HG03342 (cell line): ENCODE results near the gene LRP1.

Experiments used
- ATAC-seq: cut with Tn5 transposase; IDR thresholded peaks from one replicate; pipeline ENCODE4 v1.9.1; 2021; ENCODE audit warnings: mild to moderate bottlenecking, moderate library complexity; ENCODE audit not compliant: unreplicated experiment

Gene LRP1

DNA sequence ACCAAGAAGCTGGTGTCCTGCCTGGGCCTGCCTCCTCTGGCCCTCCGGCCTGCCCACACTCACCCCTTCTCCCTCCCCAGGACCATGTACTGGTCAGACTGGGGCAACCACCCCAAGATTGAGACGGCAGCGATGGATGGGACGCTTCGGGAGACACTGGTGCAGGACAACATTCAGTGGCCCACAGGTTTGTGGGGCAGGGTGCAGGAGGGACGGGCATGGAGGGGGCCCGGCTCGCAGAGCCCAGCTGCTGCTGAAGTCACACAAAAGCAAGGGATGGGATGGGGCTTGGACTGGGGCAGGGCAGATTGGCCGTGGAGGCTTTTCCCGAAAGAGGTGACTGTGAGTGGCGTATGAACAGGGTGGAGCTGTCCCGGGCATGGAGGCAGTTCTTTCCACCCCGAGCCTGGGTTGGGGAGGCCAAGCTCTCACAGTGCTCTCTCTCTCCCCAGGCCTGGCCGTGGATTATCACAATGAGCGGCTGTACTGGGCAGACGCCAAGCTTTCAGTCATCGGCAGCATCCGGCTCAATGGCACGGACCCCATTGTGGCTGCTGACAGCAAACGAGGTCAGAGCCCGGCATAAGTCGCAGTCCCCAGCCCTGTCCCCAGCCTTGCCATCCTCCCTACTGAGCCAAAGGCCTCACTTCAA lies 80.5 kb downstream of the LRP1 start:
- ATAC-seq = no peak

DNA sequence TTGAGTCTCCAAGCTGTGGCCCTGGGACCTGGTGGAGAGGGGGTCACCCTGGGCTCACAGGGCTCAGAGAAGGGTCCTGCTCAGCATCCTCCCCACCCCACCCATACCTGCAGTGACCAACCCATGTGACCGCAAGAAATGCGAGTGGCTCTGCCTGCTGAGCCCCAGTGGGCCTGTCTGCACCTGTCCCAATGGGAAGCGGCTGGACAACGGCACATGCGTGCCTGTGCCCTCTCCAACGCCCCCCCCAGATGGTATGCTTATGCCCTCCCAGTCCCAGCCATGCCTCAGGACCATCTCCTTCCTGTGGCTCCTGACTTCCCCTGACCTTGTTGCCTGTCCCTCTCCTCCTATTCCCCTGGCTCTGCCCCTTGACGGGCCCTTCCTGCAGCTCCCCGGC lies 81.6 kb downstream of the LRP1 start:
- no peak for ATAC-seq

DNA sequence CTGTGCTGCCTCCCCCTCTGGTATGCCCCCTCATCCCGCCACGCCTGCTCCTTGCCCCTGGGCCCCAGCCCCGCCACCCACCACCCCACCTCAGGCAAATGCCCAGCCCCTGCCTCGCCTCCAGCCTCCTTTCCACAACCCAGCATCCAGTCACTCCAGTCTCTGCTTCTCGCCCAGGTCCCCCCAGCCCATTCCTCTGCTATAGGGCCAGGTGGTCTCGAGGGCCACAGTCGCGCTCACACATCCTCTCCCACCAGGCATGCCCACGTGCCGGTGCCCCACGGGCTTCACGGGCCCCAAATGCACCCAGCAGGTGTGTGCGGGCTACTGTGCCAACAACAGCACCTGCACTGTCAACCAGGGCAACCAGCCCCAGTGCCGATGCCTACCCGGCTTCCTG lies 82.2 kb downstream of the LRP1 start:
- no peak for ATAC-seq

DNA sequence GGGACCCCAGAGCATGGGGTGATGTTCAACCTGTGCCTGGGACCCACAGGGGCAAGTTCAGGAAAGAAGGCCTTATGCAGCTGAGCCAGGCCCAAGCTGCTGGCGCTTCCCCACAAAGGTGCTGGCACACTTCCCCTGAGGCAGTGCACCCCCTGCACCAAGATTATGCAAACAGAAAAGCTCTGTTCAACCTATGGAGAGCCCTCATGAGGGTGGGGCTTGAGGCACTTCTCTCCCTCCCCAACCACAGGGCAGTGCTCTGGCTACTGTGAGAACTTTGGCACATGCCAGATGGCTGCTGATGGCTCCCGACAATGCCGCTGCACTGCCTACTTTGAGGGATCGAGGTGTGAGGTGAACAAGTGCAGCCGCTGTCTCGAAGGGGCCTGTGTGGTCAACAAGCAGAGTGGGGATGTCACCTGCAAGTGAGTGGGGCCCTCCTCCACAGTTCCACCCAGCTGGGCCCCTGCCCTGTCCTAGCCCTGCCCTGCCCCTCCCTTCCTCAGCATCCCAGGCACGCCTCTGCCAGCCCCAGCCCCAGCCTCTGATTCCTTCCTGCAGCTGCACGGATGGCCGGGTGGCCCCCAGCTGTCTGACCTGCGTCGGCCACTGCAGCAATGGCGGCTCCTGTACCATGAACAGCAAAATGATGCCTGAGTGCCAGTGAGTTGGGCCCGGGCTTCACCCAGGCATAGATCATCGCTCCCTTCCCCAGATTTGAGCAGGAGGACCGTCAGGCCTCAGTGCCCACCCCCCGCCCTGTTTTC lies 82.8 kb downstream of the LRP1 start:
- no peak for ATAC-seq

DNA sequence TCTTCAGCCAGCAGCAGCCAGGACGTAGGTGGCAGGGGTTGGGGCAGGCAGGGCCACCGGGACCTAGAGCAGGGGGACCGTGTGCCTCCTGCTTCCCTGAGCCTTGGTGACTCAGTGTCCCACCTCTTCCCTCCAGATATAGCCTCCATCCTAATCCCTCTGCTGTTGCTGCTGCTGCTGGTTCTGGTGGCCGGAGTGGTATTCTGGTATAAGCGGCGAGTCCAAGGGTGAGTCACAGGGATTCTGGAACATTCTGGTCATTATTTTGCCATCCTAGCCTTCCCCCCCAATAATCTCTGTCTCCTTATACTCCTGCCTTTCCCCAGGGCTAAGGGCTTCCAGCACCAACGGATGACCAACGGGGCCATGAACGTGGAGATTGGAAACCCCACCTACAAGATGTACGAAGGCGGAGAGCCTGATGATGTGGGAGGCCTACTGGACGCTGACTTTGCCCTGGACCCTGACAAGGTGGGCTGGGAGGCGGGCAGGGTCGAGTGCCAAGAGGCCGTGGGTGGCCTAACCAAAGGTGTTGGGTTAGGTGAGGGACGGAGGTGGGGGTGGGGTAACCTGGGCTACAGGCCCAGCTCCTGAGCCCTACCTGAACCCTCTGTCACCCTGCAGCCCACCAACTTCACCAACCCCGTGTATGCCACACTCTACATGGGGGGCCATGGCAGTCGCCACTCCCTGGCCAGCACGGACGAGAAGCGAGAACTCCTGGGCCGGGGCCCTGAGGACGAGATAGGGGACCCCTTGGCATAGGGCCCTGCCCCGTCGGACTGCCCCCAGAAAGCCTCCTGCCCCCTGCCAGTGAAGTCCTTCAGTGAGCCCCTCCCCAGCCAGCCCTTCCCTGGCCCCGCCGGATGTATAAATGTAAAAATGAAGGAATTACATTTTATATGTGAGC lies 83.8 kb downstream of the LRP1 start:
- no peak for ATAC-seq

DNA sequence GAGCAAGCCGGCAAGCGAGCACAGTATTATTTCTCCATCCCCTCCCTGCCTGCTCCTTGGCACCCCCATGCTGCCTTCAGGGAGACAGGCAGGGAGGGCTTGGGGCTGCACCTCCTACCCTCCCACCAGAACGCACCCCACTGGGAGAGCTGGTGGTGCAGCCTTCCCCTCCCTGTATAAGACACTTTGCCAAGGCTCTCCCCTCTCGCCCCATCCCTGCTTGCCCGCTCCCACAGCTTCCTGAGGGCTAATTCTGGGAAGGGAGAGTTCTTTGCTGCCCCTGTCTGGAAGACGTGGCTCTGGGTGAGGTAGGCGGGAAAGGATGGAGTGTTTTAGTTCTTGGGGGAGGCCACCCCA lies 84.4 kb downstream of the LRP1 start:
- no peak for ATAC-seq

DNA sequence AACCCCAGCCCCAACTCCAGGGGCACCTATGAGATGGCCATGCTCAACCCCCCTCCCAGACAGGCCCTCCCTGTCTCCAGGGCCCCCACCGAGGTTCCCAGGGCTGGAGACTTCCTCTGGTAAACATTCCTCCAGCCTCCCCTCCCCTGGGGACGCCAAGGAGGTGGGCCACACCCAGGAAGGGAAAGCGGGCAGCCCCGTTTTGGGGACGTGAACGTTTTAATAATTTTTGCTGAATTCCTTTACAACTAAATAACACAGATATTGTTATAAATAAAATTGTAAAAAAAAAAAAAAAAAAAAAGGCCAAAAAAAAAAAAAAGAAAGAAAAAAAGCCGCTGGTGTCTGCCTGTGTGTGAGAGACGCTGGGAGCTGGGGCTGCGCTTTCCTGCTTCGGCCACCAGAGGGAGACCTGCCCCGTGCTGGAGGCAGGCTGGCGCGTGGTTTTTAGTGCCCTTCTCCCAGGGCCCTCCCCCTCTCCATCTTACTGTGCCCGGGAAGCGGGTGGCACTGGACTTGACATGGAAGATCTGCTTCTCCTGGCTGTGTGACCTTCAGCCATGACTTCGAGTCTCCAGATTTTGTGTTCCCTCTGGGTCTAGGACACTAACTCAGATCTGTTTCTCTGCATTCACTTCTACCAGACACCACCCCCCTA lies 84.9 kb downstream of the LRP1 start:
- peak; percentile 57 for ATAC-seq

DNA sequence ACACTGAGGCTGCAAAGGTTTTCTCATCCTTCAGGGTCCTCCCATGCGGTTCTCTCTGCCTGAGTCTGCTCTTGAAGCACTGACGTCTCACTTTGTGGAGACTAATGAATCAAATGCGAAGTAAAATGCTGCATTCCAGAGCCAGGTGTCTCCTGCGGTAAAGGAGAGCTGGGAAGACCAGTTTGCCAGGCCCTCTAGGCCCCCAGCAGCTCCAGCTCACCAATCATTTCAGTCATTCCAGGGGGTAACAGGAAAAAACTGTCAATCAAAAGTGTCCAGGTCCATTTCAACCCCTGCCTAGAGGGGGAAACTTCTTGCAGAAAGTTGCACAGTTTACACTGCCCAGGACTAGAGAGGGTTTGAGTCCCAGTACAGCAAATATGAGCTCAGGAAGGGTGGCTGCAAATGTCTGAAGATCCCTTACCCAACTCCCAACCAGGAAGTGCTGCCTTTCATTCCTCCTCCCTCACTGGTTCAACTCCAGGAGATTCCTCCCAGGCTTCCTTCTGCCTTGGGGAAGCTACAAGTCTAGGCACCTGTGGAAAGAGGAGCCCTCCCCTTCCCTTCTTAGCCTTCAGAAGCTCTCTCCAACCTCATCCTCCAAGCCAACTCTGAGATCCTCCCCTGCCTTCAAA lies 85.6 kb downstream of the LRP1 start:
- no peak for ATAC-seq

DNA sequence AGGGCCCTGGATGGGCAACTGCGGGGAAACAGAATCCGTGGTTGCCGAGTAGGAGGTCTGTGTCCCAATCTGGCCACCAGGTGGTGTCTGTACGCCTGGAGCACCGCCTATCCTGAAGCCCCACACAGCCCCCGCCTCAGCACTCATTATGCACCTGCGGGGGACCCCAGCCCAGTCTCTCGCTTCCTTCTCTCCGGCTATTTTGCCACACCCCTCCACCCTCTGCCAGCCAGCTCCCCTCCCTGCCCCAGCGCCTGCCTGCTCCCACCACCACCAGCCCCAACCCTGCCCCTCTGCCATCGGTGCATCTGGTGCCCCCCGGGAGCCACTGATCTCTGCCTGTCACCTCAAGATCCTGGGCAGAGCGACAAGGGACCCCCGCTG lies 86.1 kb downstream of the LRP1 start:
- peak; percentile 47 for ATAC-seq

DNA sequence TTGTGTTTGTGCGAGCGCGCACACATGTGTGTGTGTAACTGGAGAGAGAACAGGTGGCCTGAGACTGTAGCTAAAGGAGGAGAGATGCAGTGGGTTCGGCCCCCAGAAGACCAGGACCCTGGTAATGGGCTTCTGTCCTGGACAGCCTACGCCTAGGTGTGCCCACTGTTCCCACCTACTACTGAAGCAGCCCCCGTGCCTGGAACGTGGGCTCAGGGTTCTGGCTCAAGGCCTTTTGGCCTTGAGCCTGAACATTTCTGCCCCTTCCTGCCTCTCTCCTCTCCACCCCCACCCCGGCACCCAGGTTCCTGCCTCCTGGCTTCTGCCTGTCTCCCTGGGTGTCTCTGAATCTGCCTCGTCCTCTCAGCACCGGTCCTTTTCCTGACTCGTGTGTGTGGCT lies 86.8 kb downstream of the LRP1 start:
- no peak for ATAC-seq

DNA sequence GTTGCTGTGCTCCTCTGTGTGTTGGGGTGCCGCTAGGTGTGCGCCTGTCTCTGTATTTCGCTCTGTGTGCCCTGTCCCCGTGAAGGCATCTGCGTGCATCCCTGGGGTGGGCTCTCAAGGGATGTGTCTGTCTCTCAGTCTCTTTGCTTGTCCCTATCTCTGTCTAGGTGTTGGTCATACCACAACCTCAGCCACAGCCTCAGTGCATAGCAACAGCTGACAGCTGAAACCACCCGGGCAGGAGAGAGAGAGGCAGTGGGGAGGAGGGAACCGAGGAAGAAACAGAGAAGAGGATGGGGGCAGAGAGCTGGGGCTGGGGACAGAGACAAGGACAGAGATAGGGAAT lies 87.4 kb downstream of the LRP1 start:
- peak; percentile 40 for ATAC-seq

DNA sequence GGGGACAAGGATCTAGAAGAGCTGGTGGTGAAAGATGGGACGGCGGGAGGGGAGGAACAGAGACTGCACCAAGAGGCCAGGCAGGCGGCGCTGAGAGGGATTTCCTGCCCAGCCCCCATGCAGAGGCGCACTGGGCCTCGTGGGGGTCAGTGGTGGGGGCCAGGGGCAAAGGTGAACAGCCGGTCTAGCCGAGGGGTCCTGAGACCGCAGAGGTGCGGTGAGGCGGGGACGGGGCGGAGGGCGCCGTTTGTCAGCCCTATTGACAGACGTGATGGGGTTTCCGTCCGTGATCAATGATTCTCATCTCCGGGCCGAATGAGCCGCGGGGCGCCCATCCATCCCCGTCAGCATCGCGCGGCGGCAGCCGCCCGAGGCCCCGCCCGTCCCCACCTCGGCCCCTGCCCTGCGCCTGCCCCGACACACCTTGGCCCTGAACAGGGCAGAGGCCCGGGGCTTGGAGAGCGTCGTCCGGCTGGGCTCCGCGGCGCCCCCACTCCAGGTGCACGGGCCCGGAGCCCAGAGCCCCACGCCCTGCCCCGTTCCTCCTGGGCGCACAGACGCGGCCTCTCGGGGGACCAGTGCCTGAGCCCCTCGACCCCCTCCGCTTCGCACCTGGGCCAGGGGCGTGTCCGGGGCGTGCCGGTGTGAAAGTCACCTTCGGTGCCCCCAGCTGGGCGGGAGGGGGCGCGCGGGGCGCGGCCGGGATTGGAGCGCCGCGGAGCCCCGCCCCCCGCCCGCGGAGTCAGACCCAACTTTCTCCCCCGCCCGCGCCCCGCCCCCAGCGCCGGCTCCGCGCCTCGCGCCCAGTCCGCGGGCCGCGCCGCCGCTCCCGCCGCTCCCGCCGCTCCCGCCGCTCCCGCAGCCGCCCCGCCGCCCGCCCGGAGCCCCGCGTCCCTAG lies 88.0 kb downstream of the LRP1 start, which contains the start of gene NXPH4:
Gene NXPH4 (plus strand): TSS at position 781 of the 898 bp plus-strand sequence. CDS start 176 bp downstream, outside the sequence.
- ATAC-seq = no peak

DNA sequence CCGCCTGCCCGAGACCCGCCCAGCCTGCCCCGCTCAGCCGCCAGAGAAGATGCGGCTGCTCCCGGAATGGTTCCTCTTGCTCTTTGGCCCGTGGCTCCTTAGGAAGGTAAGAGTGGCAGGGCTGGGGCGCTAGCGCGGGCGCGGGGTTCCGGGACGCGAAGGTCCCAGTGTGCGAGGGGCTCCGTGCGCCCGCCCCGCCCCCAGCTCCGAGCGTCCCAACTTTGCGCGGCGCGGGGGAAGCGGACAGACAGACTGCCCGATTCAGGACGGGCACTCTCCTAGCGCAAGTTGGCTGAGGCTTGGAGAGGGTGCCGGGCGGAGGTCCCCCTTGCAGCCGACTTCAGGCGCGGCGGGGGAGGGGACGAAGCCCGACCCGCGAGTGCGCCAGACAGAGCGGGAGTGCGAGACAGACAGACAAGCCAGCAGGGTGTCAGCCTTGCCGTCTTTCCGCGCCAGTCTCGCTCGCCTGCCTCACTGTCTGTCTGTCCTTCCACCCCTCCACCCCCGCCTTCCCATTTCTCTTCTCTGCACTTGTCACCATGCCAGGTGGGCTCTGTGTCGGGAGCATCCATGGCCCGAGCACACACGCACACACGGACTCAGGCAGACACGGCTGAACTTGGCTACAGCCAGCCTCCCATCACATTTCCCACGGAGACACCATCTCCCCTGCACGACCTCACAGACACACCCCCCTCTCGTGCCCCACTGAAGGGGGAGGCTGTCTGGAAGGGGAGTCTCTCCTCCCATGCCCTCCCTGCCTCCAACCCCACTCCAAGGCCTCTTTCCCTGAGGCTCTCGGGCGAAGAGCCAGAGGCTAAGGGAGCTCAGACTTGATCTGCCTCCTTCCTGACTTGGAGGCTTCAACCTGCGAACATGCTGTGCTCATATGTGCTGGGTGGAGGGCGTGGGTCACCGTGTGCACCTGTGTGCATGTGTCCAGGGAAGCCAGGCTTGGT lies 88.9 kb downstream of the LRP1 start:
- ATAC-seq = no peak

DNA sequence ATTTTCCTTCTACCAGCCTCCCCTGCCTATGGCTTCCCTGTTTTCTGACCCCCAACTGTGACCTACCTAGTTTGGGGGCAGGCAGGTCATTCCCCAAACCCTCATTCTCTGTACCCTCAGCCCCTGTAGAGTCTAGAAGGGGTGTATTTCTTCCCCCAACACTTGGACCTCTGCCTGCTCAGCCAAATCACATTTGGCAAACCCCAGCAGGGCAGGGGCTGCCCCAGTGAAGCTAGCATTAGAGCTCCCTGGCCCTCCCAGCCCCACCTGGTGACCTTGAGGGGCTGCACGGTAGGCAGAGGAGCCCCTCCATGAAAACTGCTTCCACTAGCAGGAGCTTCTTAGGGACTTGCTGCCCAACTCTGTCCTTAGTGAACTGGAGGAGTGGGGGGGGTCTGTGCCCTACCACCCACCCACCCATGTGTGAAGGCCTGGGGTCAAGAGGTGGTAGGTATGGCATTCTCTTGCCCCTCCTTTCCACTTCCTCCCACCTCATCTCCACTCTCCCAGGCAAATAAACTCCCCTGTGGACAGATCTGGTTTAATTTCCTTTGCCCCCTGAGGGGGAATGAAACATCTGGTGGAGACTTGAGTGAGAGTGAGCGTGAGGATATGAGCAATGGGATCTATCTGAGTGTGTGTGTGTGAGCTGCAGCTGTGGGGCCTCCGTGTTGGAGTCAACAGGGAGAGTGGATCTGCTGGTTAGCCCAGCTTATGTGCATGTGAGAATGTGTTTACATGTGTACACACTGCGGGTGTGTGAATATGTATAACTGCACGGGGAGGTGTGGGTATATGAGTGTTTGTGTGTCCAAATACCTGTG lies 90.0 kb downstream of the LRP1 start:
- no peak for ATAC-seq

DNA sequence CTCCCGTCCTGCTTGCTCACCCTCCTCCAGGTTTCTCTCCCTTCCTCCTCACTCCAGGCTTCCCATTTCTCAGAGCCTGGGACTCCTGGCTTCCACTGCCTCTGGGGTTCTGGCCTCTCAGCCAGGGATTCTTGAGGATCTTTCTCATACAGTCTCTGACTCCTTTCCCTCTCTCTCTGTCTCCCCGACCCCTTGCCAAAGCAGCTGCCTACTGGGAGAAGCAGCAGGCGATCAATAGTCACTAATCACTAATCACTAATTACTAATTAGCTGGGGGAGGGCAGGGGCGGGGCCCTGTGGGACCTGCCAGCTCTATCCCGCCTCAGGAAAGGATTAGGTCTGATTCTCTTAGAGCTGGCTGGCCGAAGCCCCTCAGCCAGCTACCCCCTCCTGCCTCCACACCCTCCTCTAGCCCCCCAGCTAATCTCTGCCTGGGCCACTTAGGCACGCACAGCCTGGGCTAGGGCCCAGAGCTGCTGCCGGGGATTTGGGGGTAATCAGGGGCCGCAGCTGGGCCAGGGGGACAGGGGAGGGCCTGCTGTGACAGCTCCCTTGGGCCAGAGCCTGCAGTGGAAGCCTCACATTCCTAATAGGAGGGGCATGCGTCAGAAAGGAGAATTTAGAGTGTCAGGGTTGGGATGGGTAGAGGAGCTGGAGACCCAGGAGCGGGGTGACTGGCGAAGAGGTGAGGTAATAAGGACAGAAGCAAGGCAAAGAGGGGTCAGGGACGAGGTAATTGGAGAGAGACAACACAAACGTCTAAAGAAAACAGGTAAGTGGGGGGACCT lies 91.1 kb downstream of the LRP1 start:
- no peak for ATAC-seq

DNA sequence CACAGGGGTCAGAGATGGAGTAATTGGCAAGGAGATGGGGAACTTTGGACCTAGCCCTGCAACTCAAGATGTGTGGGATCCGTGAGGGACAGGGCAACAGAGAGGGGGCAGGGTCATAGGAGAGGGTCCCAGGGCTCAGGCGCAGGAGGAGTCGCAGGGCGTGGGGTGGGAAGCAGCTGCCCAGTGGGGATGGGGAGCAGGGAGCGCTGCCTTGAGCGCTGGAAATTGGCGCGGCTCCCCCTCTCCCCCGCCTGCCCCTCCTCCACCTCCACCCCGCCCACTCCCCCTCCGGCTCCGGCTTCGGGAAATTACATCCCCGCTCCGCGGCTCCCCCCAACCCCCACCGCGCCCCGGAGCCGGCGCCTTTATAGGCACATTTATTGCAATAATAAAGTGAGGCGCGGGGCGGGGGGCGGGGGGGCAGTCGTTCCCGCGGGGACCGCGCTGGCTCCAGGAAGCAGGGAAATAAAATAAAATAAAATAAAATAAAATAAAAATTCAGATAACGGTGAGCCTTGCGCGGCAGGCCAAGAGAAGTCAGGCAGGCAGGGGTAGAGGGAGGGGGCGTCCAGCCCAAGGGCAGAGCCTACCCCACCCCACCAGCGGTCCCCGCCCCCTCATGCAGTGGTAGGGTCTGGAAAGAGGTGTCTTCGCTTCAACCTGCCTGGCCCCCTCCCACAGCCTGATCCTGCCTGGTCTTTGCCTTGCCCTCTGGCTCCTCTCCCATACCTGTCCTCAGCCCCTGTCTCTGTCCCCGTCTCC lies 91.9 kb downstream of the LRP1 start:
- ATAC-seq = no peak
